NCI-H2107 (cell line): ENCODE data around the gene TJP1.

Experiments
- DNase-seq: peaks from one replicate; lab custom pipeline; 2025; lab: John Stamatoyannopoulos, UW

TJP1 gene

DNA sequence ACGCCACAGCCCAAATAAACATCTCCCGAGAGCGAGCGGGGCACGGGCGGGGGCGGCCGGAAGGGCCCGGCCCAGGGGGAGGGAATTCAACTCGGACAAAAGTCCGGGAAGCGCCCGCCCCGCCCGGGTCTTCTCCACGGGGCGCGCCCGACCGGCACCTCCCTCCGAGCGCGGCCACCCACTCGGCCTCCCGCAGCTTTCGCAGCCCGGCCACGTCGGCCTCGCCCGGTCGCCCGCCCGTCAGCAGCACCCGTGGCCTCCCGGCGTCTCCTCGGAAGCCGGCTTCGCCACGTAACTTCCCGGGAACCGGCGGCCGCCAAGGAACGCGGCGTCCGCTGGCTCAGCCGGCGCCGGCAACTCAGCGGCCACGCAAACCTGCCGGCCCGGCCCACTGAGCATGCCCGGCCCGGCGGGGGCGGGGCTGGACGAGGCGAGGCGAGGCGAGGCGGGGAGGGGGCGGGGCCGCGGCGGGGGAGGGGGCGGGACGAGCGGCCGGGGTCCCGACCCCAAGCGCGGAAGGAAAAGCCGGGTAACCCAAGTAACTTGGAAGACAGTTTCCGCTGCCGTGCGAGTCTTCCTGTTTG, at the start of gene TJP1:
TSS of gene TJP1 (minus strand) at position 369 of the 584 bp plus-strand sequence. CDS start 440 bp downstream, outside the sequence.
- DNase-seq: no peak

DNA sequence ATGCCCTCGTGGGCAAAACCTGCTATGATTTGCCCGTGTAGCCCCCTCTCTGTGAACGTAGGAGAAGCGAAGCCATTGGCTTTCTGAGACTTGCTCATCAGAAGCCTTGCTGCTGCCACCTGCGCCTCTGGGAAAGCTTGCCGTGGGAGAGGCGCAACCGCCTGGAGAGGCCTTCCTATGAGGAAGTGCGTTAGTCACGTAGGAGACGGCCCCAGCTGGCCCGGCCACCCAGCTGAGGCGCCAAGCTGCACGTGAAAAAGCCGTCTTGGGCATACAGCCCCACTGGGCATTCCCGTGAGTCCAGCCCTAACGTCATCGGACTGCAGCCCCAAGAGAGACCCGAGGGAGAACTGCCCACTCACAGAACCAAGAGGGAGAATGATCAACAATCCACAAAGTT, 49.1 kb upstream of the TJP1 start:
- no peak for DNase-seq

DNA sequence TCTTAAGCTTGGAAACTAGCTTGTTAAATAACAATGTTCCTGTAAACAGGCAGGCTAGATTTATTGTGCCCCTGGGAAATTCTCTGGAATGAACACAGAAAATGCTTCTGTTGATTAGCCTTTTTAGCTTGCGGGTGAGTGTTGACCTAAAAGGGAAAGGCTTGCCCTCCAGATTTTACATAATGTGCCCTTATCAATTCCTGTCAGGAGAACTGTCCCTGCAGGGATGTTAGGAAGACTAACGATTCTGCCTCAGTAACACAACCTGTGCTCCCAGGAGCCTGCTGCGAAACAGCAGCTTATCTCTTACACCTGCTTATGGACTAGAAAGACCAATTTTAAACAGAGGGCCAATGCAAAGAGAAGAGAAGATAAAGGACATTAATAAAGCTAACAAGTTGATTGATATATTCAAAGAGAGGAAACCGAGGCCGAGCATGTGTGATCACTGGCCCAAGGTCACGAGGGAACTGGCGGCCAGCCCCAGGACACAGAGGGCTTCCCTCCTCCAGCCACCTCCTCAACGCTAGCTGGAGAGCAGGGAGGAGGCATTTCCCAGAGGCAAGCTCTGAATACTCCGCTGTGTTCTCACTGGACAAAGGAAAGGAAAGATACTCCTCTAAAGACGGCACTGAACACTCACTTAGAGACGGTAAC, 48.4 kb upstream of the TJP1 start:
- DNase-seq: no peak

DNA sequence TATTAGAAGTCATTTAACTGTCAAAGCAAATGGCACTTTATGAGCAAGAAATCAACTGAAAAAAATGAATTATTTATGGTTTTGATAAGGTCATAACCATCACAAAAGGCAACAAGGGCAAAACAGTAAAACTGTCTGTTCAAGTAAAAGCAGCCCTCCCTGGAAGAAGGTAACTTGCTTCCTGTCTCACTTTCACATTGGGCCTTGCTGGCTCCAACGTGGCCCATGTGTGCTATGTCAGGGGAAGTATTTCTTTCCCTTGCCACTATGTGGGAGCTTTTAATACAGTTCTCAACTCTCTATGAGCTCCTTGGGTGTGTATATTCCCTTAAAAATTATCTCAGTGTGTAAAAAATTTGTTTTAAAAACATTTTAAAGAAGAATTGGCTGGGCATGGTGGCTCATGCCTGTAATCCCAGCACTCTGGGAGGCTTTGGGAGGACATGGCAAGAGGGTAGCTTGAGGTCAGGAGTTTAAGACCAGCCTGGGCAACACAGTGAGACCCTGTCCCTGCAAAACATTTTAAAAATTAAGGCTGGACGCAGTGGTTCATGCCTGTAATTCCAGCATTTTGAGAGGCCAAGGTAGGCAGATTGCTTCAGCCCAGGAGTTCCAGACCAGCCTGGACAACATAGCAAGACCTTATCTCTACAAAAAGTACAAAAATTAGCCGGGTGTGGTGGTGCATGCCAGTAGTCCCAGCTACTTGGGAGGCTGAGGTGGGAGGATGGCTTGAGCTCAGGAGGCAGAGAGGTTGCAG, 45.2 kb upstream of the TJP1 start:
- DNase-seq: no peak

DNA sequence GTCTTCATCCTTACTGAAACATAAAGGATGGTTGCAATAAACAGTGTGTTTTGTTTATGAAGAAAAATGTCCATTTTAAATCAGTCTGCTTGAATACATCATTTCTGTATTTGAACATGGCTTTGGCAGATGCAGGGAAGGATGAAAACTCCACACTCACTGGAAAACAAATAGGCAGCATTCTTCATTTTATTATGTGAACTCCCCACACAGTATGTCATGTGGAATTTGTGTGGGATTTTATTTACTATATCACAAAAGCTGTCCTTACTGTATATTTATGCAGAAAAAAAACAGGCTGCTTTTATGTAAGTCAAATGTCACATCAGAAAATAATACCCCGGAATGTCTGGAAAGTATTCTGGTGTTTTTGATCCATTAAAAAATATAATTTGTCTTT, 44.1 kb upstream of the TJP1 start:
- no peak for DNase-seq

DNA sequence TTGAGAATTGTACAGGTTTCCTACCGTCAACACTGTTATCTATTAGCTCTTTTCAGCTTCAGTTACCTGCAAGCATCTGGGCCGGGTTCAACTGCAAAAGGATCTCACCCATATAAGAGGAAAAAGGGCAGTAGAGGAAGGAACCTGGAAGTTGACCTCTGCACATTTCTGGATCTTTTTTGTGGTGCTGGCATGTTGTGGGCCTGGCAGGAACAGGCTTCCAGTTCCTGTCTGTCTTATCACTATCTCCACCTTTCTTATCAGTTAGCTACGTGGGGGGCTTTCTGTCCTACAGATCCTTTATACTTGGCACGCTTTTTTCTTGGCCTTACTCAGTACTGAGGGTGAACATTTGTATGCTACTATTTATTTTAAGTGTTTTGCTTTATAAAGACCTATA, 42.2 kb upstream of the TJP1 start:
- no peak for DNase-seq

DNA sequence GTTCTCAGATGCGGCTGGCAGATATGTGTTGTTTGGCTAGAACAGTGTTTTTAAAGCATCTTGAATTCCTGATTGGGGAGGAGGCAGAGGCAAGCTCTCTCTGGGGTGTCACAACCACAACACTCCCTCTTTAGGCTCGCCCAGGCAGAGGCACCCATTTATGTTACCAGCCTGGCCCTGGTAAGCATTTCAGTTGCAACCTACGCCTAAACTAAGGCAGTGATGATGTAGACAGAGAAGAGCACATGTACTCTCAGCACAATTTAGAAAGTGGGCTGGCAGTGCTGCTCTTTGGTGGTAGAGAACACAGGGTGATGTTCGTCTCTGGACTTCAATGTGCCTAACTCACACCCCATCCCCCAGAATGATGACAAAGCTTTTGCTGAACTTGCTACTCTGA, 41.2 kb upstream of the TJP1 start:
- DNase-seq: no peak

DNA sequence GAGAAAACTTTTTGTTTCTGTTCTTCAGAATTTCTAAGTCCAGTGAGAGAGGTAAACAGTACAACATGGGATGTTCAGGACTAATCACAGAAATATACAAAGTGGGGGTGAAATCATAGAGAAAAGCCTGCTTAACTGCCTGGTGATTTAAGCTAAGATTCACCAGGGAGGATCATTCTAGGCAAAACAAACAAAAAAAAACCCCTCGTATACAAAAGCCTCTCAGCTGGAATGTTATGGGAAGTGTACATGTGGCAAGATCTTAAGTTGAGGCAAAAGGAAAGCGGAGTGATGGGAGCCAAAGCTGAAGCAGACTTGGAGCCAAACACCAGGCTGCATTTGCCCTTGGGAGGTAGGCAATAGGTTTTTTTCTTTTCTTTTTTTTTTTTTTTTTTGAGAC, 40.0 kb upstream of the TJP1 start:
- DNase-seq: no peak

DNA sequence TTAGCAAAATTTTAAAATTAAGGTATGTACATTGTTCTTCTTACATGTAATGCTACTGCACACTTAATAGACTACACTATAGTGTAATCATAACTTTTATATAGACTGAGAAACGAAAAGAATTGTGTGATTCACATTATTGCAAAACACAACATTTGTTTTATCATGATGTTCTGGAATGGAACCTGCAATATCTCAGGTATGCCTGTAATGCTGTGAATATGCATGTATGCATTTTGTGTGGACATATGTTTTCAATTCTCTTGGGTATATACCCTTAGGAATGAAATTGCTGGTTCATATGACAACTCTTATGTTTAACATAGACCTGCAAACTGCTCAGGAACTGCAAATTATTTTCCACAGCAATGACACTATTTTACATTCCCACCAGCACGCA, 38.6 kb upstream of the TJP1 start:
- no peak for DNase-seq

DNA sequence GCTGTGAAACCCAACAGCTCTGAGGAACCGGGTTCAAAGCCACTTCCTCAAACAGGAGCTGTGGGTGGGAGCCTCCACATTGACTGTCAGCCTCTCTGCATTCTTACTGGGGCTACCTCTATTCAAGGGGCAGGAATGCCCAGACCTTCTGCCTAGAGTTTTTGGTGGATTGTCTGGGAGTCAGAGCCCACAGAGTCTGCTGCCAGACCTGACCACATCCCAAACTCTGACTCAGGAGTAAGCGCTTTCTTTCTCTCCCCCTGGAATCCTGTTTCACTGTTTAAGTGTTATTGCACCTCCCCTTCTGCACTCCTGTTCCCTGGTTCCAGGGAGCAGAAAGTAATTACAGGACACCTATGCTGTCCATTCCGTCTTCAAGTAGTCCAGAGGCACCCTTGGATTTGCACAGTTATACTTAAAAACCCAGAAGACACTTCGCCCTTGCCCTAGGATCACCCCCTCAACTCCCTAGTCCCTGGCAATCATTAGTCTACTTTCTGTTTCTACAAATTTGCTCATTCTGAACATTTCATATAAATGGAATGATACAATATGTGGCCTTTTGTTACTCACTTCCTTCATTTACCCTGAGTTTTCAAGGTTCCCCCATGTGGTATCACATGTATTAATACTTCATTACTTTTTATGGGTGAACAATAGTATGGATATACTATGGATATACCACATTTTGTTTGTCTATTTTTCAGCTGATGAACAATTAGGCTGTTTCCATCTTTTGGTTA, 37.9 kb upstream of the TJP1 start:
- no peak for DNase-seq

DNA sequence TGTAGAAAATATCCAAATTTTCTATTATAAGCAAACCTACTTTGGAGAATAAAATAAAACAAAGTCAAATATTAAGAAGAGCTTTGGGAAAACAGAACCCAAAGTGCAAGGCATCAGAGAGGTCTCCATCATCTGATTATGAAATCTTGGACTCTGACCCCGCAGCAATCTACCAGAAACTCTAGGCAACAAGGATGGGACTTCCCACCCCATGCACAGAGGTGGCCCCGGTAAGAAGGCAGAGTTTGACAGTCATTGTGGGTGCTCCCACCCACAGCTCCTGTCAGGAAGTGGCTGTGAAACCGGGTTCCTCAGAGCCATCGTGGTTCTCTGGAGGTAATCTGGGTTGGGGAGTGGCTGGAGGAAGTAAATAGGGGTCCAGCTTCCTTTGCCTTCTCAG, 37.0 kb upstream of the TJP1 start:
- DNase-seq: no peak

DNA sequence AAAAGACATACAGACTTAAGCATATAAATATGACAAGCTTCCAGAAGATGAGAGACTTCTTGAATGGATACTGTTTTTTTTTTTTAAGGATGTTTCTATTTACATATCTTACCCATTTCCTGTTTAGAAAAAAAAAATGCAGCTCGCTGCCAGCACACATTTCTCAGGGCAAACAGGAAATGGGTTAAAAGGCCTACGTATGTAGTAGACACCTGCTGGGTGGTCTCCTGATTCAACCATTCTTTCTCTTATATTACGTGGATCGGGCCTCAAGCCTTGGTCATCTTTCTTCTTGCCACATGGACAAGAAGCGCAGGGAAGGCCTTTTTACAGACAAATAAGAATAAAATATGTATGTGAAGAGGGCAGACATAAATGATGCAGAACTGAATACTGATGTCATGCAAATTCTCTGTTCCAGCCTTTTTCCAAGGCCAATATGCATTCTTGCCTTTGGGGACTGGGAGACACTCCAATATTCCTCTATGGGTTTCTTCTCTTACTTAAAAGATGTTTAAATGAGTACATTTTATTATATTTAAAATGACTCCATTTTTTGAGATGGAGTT, 35.0 kb upstream of the TJP1 start:
- DNase-seq: no peak

DNA sequence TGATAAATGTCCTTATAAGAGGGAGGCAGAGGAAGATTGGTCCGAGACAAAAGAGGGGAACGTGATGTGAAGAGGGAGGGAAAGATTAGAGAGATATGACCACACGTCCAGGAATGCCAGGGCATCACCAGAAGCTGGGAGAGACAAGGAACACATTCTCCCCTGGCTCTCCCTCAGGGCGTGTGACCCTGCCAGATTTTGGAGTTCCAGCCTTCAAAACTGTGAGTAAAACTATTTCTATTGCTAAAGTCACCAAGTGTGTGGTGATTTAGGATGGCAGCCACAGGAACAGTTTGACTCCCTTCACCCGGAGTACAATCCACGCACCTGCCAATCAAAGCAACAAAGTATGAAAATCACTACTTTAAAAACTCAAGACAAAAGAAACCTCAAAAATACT, 32.1 kb upstream of the TJP1 start:
- no peak for DNase-seq

DNA sequence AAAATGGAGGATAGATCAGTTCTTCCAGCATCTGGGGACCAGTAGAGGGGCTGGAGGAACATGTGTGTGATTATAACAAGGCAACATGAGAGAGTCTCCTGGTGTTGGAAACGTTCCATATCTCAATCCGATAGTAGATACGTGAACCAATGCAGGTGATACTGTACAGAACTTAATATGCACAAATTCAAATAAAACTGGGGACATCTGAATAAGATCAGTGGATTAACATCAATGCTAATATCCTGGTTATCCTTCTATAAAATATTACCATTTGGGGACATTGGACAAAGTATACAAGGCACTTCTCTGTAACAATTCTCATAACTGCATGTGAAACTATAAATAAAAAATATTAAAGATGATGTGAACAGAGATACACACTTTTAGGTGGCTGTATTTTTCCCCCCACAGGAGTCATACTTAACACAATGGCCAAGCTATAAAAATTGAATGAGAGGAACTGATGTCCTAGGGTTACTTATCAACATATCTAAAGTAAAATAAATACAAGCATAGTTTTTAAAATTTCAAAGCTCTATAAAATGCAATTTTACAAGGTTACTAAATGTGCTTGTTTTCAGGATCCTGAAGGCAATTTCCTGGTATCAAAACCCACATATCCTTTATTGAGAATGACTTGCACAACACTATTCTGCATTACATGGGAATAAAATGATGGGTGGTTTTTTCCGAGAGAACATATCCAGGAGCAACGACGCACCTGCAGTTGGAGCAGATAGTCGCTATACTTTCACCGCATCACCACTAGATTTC, 31.1 kb upstream of the TJP1 start:
- no peak for DNase-seq

DNA sequence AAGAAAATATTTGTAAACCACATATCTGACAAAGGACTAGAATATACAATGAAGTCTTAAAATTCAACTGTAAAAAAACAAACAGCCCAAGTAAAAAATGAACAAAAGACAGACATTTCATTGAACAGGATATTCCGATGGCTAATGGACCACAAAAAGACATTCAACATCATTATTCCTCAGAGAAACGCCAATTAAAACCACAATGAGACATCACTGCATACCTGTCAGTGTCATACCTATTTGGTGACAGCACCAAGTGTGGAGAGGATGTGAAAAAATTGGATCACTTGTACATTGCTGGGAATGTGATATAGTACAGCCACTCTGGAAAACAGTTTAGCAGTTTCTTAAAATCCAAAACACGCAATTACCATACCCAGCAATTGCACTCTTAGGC, 29.9 kb upstream of the TJP1 start:
- no peak for DNase-seq

DNA sequence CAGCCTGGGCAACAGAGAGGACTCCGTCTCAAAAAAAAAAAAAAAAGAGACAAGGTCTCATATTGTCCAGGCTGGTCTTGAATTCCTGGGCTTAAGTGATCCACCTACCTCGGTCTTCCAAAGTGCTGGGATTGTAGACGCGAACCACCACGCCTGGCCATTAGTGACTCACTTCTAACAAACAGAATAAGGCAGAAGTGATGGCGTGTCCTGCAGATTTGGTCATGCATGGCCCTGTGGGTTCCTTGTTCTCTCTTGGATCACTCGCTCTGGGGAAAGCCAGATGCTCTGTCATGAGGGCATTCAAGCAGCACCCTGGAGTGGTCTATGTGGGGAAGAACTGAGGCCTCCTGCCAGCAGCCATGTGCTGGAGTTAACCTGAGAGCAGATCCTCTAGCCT, 27.4 kb upstream of the TJP1 start:
- no peak for DNase-seq

DNA sequence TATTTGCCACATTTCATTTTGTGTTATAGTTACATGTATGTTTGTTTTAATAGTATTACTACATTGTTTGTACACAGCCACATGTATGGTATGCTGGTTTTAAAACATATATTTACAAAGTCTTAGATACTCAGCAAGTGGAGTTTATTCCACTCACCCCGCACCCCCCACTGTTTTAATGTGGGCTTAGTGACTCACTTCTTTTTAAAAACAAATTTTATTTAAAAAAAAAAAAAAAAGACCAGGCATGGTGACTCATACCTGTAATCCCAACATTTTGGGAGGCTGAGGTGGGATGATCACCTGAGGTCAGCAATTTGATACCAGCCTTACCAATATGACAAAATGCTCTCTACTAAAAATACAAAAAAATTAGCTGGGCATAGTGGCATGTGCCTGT, 26.9 kb upstream of the TJP1 start:
- DNase-seq: no peak

DNA sequence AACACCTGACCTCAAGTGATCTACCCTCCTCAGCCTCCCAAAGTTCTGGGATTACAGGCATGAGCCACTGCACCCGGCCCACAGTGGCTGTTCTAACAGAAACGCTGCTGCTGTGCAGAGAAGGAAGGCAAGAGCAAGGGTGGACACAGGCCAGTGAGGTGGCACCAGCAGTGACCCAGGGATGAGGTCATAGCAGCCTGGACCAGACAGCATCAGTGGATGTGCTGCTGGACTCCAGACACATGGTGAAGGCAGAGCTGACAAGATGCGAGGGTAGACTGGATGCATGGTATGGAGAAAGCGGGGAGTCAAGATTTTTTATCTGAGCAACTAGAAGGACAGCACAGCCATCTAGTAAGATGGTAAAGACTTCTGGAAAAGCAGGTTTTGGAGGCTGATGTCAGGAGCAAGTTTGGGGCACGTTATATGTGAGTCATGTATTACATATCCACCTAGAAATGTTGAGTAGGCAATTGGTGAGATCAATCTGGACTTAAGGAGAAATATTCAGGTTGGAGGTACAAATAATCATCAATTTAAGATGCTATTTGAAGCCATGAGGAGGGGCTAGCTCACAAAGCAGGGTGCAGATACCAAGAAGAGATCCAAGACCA, 22.1 kb upstream of the TJP1 start:
- no peak for DNase-seq

DNA sequence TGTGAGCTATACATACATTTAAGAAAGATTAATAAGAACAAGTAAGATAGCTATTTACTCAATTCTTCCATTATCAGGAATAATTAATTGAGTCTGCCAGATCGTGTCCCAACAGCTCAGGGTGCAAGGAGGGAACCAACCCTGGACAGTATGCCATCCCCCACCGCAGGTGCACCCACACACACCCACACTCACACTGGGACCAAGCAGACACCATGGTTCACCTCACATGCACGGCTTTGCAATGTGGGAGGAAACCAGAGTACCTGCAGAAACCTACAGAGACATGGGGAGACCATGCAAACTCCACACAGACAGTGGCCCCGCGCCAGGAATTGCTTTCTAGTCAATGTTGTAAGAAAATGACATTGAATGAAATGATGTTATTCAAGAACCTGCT, 20.0 kb upstream of the TJP1 start:
- no peak for DNase-seq

DNA sequence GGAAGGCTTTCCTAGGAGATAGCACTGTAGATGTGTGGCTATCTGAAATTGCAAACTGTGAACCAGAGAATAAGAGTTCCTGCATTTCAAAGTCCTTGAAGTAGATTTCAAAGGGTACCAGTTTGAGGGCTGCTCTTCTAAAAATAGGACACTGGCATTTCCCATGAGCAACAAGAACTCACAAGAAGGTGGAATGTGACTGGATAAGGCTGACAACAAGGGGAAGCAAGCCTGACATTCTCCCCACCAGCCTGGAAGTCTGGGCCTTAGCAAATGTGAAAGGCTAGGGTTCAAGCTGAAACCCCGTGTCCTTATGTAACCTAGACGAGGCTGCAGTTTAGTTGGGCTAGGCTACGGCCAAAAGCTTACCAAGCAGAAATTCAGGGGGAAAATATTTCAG, 18.7 kb upstream of the TJP1 start:
- no peak for DNase-seq

DNA sequence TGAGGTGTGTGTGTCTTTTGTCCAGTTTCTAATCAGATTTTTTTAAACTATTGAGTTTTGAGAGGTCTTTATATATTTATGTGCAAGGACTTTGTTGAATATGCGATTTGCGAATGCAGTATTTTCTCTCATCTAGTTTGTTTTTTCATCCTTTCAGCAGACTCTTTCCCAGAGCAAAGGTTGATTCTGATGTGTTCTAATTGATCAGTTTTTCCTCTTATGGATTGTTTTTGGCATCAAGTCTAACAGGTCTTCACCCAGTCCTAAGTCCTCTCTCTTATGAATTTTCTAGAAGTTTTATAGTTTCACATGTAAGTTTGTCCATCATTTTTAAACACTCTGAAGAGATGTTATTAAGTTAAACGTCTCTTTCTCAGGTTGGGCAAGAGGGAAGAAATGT, 17.8 kb upstream of the TJP1 start:
- DNase-seq: no peak
